ENCODE results near the gene PTPRD.

The PTPRD gene

DNA sequence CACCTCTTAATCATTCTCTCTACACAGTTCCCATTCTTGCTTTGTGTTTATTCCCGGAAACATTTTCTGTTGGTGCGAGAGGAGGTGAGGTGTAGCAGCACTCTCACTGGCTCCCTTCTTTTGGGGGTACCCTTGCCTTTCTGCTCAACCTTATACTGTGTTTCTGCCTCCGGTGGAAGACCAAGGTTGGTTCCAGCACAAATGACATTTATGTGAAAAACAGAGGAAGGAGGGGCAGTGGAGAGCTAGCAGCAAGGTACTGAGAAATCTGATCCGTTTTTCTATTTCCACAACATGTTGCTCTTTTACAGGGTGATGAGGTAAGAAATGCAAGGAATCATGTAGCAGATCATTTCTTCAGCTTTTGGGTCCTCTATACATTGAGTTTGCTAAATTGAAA is 2165.2 kb downstream of the PTPRD start:
- no peak for DNase-seq

DNA sequence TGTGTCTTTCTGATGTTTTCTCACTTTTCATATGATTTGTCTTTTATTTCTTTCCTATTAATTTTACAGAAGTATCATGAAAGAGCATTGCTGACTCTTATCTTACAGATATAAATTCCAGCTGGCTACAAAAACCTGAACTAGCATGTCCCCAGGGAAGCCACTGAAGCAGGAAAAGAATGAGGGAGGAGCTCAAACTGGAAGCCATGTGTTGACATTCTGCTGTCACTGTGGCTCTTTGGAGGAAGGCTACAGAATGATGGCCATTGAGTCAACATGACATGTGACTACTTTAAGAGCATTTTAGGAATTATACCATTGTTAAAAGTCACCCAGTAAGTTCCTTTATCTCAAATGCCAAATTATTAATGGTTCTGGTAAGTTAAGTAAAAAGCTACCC is 2174.9 kb downstream of the PTPRD start:
- no peak for DNase-seq

- DNase-seq = no peak
Measured at GRCh38 chr9:8437259-8437658, 2175.5 kb downstream of the PTPRD start.

DNA sequence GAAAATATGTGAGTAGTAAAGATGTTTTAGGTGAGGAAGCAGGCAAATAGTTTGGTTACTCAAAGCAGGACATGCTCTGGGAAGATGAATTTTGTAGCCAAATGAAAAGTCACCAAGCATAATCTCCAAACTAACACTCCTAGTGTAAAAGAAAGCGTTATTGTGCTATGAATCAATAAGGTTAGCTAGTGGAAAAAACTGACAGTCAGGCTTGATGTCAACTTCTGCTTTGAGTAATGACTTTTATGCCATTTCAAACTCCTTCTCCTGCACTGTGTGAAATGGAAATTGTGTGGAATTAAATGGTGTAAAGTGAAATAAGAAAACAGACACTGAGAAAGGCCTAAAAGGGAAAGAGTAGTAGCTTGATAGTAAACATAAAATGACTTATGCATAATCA is 2176.0 kb downstream of the PTPRD start:
- no peak for DNase-seq

DNA sequence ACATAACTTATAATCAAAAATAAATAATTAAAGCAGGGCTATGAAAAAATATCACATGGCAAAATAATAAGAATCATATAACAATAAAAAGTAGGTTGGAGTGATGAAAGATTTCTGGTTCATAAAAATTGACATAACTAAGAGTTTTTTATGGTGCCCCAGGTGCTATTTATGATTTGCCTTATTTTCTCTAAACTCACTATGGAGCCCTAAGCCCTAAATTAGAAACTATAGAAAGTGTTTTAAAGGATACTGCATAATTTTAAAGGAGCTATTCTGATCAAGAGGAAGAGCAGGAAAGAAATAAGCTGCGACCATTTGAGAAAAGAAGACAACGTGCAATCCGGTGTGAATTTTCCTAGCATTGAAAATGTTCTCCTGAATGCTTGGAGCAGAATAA is 2178.2 kb downstream of the PTPRD start:
- no peak for DNase-seq

- no peak for DNase-seq
Measured at GRCh38 chr9:8432224-8432623, 2180.6 kb downstream of the PTPRD start.

- no peak for DNase-seq
Measured at GRCh38 chr9:8431505-8431904, 2181.3 kb downstream of the PTPRD start.

- DNase-seq = no peak
Measured at GRCh38 chr9:8430945-8431344, 2181.9 kb downstream of the PTPRD start.

GRCh38 chr9:8429768-8430167 is 2183.0 kb downstream of the PTPRD start:
- DNase-seq = no peak

DNA sequence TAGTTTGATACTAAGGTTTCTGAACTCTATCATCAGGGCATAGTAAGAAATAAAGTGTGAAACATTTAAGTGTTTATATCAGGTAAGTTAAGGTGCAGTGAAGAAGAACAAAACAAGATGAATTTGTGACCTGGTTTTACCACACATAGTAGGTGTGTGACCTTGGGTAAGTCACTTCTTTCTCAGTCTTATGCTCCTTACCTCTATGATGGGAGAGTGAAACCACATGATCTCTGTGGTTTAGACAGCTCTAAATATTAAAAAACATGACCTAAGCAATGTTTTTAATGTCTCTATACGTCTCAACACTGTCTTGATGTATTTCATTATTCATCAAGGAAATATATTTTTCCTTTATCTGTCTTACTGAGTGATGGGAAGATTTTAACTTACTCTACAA is 2183.6 kb downstream of the PTPRD start:
- no peak for DNase-seq

- DNase-seq = no peak
Measured at GRCh38 chr9:8428389-8428788, 2184.4 kb downstream of the PTPRD start.

DNA sequence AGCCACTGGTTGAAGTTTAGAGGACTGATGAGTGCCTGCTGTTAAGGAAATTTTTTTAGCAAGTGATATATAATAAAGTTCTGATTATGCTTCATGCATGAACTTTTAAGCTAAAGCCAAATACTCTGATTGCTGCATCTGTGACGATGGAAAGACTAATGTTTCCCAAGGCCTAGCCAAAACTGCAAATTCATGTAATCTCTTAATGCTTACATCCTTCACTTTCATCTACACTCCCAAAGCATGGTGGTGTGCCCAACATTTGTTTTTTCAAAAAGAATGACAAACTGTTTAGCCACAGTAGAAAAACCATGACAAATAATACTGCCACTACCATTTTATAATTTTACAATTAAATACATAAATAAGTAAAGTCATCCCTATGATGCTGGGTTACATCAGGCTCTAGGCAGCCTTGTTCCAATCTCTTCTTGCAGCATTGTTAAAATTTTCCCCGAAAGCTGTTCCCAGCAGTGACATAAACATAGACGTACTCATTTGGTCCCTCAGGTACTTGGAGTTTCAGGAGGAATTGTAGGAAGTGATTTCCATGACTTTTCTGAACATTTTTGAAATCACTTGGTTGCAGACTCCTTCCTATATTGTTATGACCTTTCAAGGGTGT is 2187.9 kb downstream of the PTPRD start:
- DNase-seq = no peak

- no peak for DNase-seq
Measured at GRCh38 chr9:8420416-8420815, 2192.4 kb downstream of the PTPRD start.

DNA sequence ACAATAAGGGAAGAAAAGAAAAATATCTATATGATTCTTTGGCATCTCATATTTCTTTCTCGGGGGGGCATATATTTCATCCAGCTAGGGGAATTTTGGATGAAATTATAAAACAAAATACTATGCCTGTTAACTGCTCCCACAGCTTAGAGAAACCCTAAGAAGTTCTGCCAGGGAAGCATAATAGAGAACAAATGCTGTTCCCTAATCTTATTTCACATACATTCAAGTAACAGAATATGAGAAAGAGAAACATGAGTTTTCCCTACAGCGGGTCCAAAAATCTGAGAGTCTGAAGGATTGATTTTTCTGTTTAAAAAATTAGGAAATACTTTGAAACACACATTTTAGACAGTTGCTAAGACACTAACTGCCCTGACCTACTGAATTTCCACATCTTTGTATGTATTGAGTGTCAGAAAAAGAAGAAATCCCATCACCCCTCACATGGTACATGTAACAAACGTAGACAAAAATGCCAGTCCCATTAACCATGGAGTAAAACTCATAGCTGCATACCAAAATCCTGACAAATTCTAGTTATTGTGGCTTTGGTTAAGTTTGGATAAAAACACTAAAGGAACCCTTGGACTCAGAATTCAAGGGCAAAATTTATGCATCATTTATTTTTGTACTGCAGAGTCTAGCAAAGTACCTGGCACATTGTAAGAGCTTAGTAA is 2193.1 kb downstream of the PTPRD start:
- no peak for DNase-seq

DNA sequence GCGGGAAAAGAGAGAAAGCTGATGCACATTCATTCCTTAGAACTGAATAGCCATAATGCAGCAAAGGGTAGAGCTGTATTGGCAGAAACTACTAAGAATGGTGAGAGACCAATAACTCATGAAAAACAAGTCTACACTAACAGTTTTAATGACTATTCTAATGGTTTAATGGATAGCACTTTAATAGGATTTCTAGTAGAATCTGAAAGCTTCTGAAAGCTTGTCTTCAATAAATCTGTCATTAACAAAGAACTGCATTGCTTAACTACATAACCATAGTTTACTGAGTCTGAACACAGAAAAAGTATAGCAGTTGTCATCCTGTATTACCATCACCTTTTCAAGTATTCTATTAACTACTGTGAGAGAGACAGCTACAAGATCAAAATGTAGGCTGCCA is 2195.5 kb downstream of the PTPRD start:
- no peak for DNase-seq

GRCh38 chr9:8412327-8412726 is 2200.5 kb downstream of the PTPRD start:
- DNase-seq = no peak

DNA sequence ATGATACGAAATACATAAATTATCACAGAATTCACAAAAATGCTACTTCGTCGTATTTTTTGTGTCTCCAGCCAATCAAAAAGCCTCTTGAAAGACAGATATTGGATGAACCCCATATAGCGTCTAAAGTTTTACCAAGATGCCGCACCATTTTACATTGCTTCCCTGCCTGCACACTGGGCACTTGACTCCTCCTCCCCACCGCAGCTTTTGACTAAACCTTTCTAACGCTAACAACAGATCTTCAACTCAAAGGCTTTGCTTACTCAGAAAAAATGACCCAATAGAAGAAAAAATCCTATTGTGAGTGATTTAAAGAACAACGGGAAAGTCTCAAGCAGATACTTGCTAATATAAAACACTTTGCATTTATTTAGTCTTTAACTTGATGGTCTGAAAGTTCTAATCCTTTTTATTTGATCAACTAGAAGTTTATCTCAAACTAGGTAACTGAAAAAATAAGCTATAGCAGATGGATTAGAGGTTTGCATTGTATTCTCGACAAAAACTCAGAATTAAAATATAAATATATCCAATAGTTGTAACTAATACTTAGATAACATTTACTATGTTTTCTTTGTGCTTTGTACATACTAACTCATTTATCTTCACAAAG is 2204.1 kb downstream of the PTPRD start:
- no peak for DNase-seq

DNA sequence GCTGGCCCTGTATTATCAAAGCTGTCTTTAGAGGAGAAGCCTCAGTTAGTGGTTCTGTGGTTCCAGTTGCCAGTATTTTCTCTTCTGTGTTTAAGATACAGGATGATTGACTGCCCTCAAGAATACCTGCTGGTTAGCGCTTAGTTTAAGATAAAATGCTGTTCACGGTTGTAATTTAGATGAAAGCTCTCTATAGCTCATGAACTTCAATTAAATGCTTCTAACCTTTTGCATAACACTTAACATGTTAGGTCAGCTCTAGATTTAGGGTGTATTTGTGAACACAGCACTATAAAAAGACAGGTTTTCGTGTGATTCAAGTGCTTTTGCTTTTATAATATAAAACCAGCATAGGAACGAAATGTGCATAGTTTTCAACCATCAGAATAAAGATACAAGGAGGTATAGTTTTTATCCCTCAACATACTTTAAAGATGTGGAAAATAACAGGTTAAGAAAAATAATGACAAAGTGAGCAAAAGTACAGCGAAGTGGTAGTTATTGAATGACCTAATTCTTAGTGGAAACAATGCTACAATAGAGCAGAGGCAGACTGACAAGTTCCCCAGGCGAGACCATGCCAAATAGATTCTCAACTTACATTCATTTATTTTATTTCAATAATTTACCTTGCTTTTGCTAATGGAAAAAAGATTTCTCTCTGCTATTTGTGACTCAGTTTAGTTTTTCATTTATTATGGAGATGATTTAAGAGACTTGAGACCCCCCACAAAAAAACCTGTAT is 2210.7 kb downstream of the PTPRD start:
- DNase-seq = no peak

DNA sequence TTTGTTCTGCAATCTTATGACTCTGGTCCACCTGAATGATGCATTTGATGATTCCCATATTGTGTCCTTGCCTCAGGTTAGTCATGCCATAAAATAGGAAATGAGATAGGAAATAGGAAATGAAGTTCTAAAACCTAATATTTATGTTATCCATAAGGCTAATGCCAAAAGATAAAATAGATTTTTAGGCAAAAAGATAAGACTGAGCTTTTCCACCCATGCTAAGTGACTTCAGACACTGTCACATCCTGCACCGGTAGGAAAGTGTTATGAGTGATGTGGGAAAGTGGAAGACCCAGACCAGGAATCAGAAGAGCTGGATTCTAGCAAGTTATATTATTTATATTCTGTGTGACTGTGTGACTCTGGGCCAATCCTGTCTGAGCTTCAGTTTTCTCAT is 2212.4 kb downstream of the PTPRD start:
- DNase-seq = no peak

DNA sequence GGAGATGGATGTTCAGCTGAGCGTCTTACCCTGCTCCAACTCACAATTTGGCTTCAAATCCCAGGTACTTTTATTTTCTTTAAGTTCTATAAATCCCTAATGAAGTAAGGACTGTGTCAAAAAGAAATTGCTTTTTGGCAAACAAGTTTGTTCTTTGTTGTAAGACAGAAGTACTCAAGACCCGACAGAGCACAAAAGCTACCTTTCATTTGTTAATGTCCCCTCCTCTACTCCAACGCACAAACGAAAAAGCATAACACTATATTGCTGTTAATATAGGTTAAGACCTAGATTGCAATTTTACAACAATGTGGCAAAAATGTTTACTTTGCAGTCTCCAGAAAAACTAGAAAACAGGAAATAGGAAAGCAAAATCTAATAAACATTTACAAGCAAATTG is 2217.8 kb downstream of the PTPRD start:
- DNase-seq = no peak

- no peak for DNase-seq
Measured at GRCh38 chr9:8394341-8394740, 2218.5 kb downstream of the PTPRD start.

DNA sequence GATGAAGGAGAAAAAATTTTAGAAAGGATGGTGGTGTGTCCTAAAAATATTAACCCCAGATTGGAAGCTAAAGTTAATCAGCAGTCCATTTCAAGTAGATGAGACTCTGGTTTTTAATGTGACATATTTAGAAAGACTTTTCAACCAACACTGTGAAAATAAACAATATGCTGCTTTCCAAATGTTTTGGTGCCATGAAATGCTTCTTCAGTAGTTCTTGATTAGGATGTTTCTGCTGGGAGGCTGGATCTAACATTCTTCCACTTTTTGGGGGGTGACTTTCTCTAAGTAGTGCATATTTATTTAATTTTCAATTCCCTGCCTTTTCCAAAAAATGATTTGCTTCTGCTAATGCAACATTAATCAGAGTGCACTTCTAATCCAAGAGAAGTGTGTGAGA is 2219.9 kb downstream of the PTPRD start:
- DNase-seq = no peak

DNA sequence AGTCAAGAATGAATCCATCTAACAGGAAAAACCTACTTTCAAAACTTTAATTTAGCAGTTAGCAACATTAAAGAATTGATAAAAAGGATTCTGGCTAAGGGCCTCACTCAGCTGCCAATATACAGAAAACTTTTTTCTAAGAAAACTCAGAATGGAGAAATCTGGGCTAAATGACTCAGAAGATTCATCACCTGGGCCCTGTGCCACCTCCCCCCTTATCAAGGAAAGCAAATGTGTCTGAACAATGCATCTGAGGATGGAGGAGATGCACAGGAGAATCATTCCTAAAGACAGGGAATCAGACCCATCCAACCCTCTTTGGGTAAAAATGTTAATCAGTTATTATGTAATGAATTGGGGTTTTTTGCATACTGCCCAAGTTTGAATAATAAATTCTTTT is 2221.2 kb downstream of the PTPRD start:
- DNase-seq = no peak

DNA sequence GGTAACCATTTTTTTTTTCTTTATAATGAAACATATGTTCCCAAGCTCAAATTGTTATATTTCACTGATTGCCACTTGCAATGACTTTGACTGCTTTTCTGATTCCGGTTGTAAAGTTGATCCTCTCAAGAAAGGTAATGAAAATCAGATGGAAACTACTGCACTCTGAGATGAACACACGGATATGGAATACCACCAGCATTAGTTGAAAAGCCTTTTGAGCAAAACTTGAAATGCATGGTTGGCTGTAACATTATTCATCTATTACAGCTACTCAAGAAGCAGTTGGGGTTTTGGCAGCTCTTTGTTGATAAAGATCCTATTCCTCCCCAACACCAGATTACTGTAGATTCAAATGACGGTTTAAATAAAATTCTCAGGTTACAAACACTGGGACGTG is 2221.7 kb downstream of the PTPRD start:
- DNase-seq = no peak
